ENCODE data around the gene MORN1.

The MORN1 gene

GRCh38 chr1:2330519-2331199 is 60.7 kb downstream of the MORN1 start (continued):
- no peak for TF ChIP-seq CSRNP3 (CRISPR knock-in tag; IDR thresholded peaks at IDR 0.05)

GRCh38 chr1:2330035-2330434 is 61.3 kb downstream of the MORN1 start:
- no peak; the same call in 2 of the 3 replicates for ATAC-seq
- no peak for TF ChIP-seq ZC3H10 (CRISPR knock-in tag; IDR thresholded peaks at IDR 0.05)
- TF ChIP-seq RARB (CRISPR knock-in tag; IDR thresholded peaks at IDR 0.05) = no peak
- TF ChIP-seq ZNF8 (CRISPR knock-in tag; IDR thresholded peaks at IDR 0.05) = no peak
- no peak for TF ChIP-seq PATZ1 (CRISPR knock-in tag; IDR thresholded peaks at IDR 0.05; ENCODE audit: borderline replicate concordance)
- no peak for TF ChIP-seq ESRRG (CRISPR knock-in tag; IDR thresholded peaks at IDR 0.05)
- TF ChIP-seq SNAI2 (CRISPR knock-in tag; IDR thresholded peaks at IDR 0.05) = no peak
- TF ChIP-seq CSDC2 (CRISPR knock-in tag; IDR thresholded peaks at IDR 0.05) = no peak
- no peak for TF ChIP-seq ZNF70 (CRISPR knock-in tag; IDR thresholded peaks at IDR 0.05)
- no peak for TF ChIP-seq CSRNP3 (CRISPR knock-in tag; IDR thresholded peaks at IDR 0.05)
- no peak for TF ChIP-seq PPARA (CRISPR knock-in tag; IDR thresholded peaks at IDR 0.05; ENCODE audit: borderline replicate concordance)
- no peak for TF ChIP-seq TSHZ2 (CRISPR knock-in tag; IDR thresholded peaks at IDR 0.05)
- TF ChIP-seq ISL1 (CRISPR knock-in tag; IDR thresholded peaks at IDR 0.05) = no peak
- no peak for TF ChIP-seq ZFP3 (CRISPR knock-in tag; IDR thresholded peaks at IDR 0.05)
- TF ChIP-seq ZFP30 (CRISPR knock-in tag; IDR thresholded peaks at IDR 0.05) = no peak
- TF ChIP-seq TCF4 (CRISPR knock-in tag; IDR thresholded peaks at IDR 0.05; ENCODE audit: borderline replicate concordance) = no peak
- TF ChIP-seq POU6F1 (CRISPR knock-in tag; IDR thresholded peaks at IDR 0.05; ENCODE audit: borderline replicate concordance, low read depth) = no peak
- no peak for TF ChIP-seq TOX (CRISPR knock-in tag; IDR thresholded peaks at IDR 0.05; ENCODE audit: borderline replicate concordance)
- TF ChIP-seq ZNF565 (CRISPR knock-in tag; conservative IDR thresholded peaks at IDR 0.05; ENCODE audit: low read depth) = no peak
- no peak for TF ChIP-seq OSR1 (CRISPR knock-in tag; IDR thresholded peaks at IDR 0.05)

GRCh38 chr1:2328676-2329455 is 62.5 kb downstream of the MORN1 start:
- no peak for ATAC-seq

More at GRCh38 chr1:2328676-2329455, 62.5 kb downstream of the MORN1 start:
- TF ChIP-seq ZFP3 (CRISPR knock-in tag; IDR thresholded peaks at IDR 0.05) (no peak), ZNF70 (CRISPR knock-in tag; IDR thresholded peaks at IDR 0.05) (no peak), TOX (CRISPR knock-in tag; IDR thresholded peaks at IDR 0.05; ENCODE audit: borderline replicate concordance) (no peak), TCF4 (CRISPR knock-in tag; IDR thresholded peaks at IDR 0.05; ENCODE audit: borderline replicate concordance) (no peak), ESRRG (CRISPR knock-in tag; IDR thresholded peaks at IDR 0.05) (no peak)
